ENCODE results near the gene ZC3H6. TPM values are rescaled to one million over a fixed set of nuclear protein-coding genes. Genes with fewer than 3 reads are reported as not detected.

Gene ZC3H6
- polyA plus RNA-seq, 4 donors = 8.2 to 9.7 (median 8.8) TPM

Other genes starting within 250 kb of the ZC3H6 start
- 10 to 100 TPM; 22.4 to 28.2 (median 22.9) TPM for gene TMEM87B, start 220.3 kb upstream of the ZC3H6 start, polyA plus RNA-seq (ENCODE audit: insufficient read length in 4 of 4)
- 10 to 100 TPM in 3 of 4 donors, 1 to 10 TPM in 1; 9.8 to 26.9 (median 13.5) TPM for gene FBLN7, start 137.2 kb upstream of the ZC3H6 start, polyA plus RNA-seq (ENCODE audit: insufficient read length in 4 of 4)
- gene ZC3H8, start 20.6 kb upstream of the ZC3H6 start, polyA plus RNA-seq (ENCODE audit: insufficient read length in 4 of 4) = 10 to 100 TPM; 12.7 to 23.1 (median 21.1) TPM
- gene RGPD8, start 158.0 kb downstream of the ZC3H6 start, polyA plus RNA-seq (ENCODE audit: insufficient read length in 4 of 4) = 1 to 10 TPM; 3.0 to 4.5 (median 3.1) TPM
- 10 to 100 TPM; 38.7 to 44.6 (median 39.1) TPM for gene TTL, start 206.6 kb downstream of the ZC3H6 start, polyA plus RNA-seq (ENCODE audit: insufficient read length in 4 of 4)